ENCODE measurements around the gene SMPD1. TPM values are rescaled to one million over a fixed set of nuclear protein-coding genes. Genes with fewer than 3 reads are reported as not detected.
A peak's percentile ranks its signal among the peaks of the same experiment; 100 is the strongest.

The SMPD1 gene
- polyA plus RNA-seq (2013) = 10.5 TPM

DNA sequence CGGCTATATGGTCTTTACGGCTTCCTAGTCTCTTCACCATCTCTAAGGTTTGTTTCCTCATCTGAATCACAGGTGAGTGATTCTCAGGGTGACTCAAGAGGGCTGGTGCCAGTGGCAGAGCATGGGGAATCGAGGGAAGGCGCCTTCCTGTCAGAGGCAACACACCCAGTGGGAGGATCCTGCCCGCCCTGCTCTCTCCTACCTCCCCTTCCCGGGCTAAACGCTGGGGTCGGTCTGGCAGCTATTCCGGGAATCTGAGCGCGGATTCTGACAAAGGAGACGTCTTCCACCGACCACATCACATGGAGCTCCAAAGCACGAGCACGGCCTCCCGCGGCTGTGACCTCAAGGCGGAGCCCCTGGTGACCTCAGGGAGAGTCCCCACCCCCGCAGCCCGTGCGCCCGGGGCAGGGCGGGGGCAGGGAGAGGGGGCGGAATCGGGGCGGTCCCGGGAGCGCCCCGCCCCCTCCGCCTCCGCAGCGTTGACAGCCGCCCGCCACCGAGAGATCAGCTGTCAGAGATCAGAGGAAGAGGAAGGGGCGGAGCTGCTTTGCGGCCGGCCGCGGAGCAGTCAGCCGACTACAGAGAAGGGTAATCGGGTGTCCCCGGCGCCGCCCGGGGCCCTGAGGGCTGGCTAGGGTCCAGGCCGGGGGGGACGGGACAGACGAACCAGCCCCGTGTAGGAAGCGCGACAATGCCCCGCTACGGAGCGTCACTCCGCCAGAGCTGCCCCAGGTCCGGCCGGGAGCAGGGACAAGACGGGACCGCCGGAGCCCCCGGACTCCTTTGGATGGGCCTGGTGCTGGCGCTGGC is at the start of gene SMPD1:
Gene SMPD1 (plus strand): TSS at position 570 of the 813 bp plus-strand sequence. CDS start 125 bp downstream, at position 695.
- Histone ChIP-seq H3K27ac (ENCODE audit: insufficient read depth in 1 of 2, low read depth in 1 of 2, low read length in 2 of 2, poor library complexity in 1 of 2, severe bottlenecking in 2 of 2) (peak within 1 kb of the TSS; percentile 25 to 76), H3K4me3 (ENCODE audit: control insufficient read depth in 1 of 7, extremely low read depth in 1 of 7, insufficient read depth in 4 of 7, low read depth in 2 of 7, low read length in 6 of 7) (peak within 1 kb of the TSS; percentile 20 to 91 (median 75)), H3K9me3 (ENCODE audit: control extremely low read depth in 1 of 5, control insufficient read depth in 4 of 5, insufficient read depth in 2 of 5, low read depth in 1 of 5, low read length in 4 of 5) (no peaks in the 10 kb centered on the region), H3K4me1 (ENCODE audit: control extremely low read depth in 1 of 4, control insufficient read depth in 4 of 4, insufficient read depth in 4 of 4, low read length in 3 of 4) (peaks cover 5 to 23% (median 17%) of the 10 kb centered on the region in 4 experiments), H3K27me3 (replicated peaks in 2 of 5; ENCODE audit: control insufficient read depth in 4 of 5, insufficient read depth in 5 of 5, low read length in 4 of 5) (no peaks in the 10 kb centered on the region), H3K36me3 (ENCODE audit: control insufficient read depth in 4 of 4, insufficient read depth in 4 of 4, low read length in 3 of 4) (peaks cover 0 to 8% (median 3%) of the 10 kb centered on the region in 4 experiments)
- ChIA-PET CTCF (interaction anchor here (0.8 to 20.9 kb wide), 5 partner anchors 12 to 117 kb away, joined by 3 to 464 read pairs (median 4); partner anchors contain the start of gene HPX), POLR2A (interaction anchor here (0.6 to 2.1 kb wide), 7 partner anchors 13 to 719 kb away, joined by 3 to 5 read pairs (median 3); partner anchors contain the start of gene APBB1)
- peak; percentile 88 to 96 (median 95) for DNase-seq
- under 1% methylated on average over 56 of the region's 63 CpGs for WGBS (ENCODE audit: insufficient coverage)

DNA sequence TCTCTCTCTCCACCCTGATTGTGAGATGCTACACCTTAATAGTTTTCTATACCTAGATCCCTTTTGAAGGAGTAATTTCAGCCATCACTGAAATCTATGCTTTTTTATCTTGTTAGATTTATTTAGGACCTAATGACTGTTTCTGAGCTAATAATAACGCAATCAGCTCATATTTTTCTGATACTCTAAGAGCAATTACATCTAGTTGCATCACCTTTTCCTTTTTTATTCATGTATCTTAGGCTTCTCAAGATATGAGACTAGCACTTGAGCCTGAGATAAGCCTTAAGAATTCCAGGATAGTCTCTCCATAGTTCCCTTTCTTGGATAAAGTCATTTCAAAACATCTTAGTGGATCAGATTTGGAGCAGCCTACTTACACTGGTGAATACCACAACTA is 44.9 kb upstream of the SMPD1 start:
- POLR2A ChIA-PET = interaction anchor here (0.6 kb wide), 1 partner anchor 1970 kb away, joined by 4 read pairs; no protein-coding TSS in a partner anchor
- H3K27ac ChIP-seq (ENCODE audit: insufficient read depth in 1 of 2, low read depth in 1 of 2, low read length in 2 of 2, poor library complexity in 1 of 2, severe bottlenecking in 2 of 2) = no peak overlapping the region
- H3K36me3 ChIP-seq (ENCODE audit: control insufficient read depth in 4 of 4, insufficient read depth in 4 of 4, low read length in 3 of 4) = no peaks in the 10 kb centered on the region
- no peaks in the 10 kb centered on the region for H3K9me3 ChIP-seq (ENCODE audit: control extremely low read depth in 1 of 5, control insufficient read depth in 4 of 5, insufficient read depth in 2 of 5, low read depth in 1 of 5, low read length in 4 of 5)
- H3K4me3 ChIP-seq (ENCODE audit: control insufficient read depth in 1 of 7, extremely low read depth in 1 of 7, insufficient read depth in 4 of 7, low read depth in 2 of 7, low read length in 6 of 7) = no peak overlapping the region
- CTCF ChIA-PET = interaction anchor here (1.4 to 2.5 kb wide), 3 partner anchors 9 to 29 kb away, joined by 3 to 12 read pairs (median 9); no protein-coding TSS in a partner anchor
- WGBS (ENCODE audit: insufficient coverage) = no CpG with 5 or more reads among the region's 1 CpG
- no peak for DNase-seq
- peaks cover 0 to 2% (median 0%) of the 10 kb centered on the region in 5 experiments for H3K27me3 ChIP-seq (replicated peaks in 2 of 5; ENCODE audit: control insufficient read depth in 4 of 5, insufficient read depth in 5 of 5, low read length in 4 of 5)
- no peaks in the 10 kb centered on the region for H3K4me1 ChIP-seq (ENCODE audit: control extremely low read depth in 1 of 4, control insufficient read depth in 4 of 4, insufficient read depth in 4 of 4, low read length in 3 of 4)

DNA sequence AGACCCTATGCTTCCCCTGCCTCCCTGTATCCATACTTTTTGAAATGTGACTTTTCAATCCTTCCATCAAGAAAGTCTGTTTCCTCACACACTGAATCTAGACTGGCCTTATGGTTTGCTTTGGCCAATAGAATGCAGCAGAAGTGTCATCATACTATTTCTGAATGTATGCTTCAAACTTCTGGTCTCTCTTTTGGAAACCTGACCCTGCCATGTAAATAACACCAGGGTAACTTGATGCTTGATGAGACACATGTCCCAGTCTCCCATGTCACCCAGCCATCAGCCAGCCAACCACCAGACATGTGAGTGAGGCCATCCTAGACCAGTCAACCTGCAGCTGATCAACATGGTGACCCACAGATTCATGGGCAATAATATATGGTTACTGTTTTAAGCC is 40.2 kb upstream of the SMPD1 start:
- Histone ChIP-seq H3K9me3 (ENCODE audit: control extremely low read depth in 1 of 5, control insufficient read depth in 4 of 5, insufficient read depth in 2 of 5, low read depth in 1 of 5, low read length in 4 of 5) (no peaks in the 10 kb centered on the region), H3K36me3 (ENCODE audit: control insufficient read depth in 4 of 4, insufficient read depth in 4 of 4, low read length in 3 of 4) (no peaks in the 10 kb centered on the region), H3K4me1 (ENCODE audit: control extremely low read depth in 1 of 4, control insufficient read depth in 4 of 4, insufficient read depth in 4 of 4, low read length in 3 of 4) (no peaks in the 10 kb centered on the region), H3K27ac (ENCODE audit: insufficient read depth in 1 of 2, low read depth in 1 of 2, low read length in 2 of 2, poor library complexity in 1 of 2, severe bottlenecking in 2 of 2) (no peak overlapping the region), H3K27me3 (replicated peaks in 2 of 5; ENCODE audit: control insufficient read depth in 4 of 5, insufficient read depth in 5 of 5, low read length in 4 of 5) (peaks cover 0 to 2% (median 0%) of the 10 kb centered on the region in 5 experiments), H3K4me3 (ENCODE audit: control insufficient read depth in 1 of 7, extremely low read depth in 1 of 7, insufficient read depth in 4 of 7, low read depth in 2 of 7, low read length in 6 of 7) (no peak overlapping the region)
- POLR2A ChIA-PET = no interaction called here
- DNase-seq = no peak
- CTCF ChIA-PET = interaction anchor here (1.5 to 2.8 kb wide), 2 partner anchors 12 to 327 kb away, joined by 8 to 10 read pairs; no protein-coding TSS in a partner anchor

DNA sequence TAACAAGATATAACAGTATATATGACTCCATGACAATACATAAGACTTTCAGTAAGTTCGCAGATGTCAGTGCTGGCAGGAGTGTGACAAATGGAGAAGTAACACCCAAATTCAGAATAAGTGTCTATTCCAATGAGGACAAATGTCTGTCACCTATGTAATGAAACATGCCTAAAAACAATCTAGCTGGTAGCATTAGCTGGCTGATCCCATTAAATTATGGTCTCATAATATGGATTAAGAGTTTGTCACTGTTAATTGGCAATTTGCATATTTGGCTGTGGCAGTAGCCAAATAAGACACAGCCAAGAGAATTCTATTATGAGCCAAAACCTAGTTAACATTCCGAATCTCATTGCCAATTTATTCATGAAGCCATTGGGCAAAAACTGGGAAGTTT is 39.8 kb upstream of the SMPD1 start:
- DNase-seq = no peak
- no peak overlapping the region for H3K4me3 ChIP-seq (ENCODE audit: control insufficient read depth in 1 of 7, extremely low read depth in 1 of 7, insufficient read depth in 4 of 7, low read depth in 2 of 7, low read length in 6 of 7)
- 100% methylated on average over 1 of the region's 2 CpGs for WGBS (ENCODE audit: insufficient coverage)
- no peak overlapping the region for H3K27ac ChIP-seq (ENCODE audit: insufficient read depth in 1 of 2, low read depth in 1 of 2, low read length in 2 of 2, poor library complexity in 1 of 2, severe bottlenecking in 2 of 2)
- H3K36me3 ChIP-seq (ENCODE audit: control insufficient read depth in 4 of 4, insufficient read depth in 4 of 4, low read length in 3 of 4) = no peaks in the 10 kb centered on the region
- H3K4me1 ChIP-seq (ENCODE audit: control extremely low read depth in 1 of 4, control insufficient read depth in 4 of 4, insufficient read depth in 4 of 4, low read length in 3 of 4) = no peaks in the 10 kb centered on the region
- peaks cover 0 to 2% (median 0%) of the 10 kb centered on the region in 5 experiments for H3K27me3 ChIP-seq (replicated peaks in 2 of 5; ENCODE audit: control insufficient read depth in 4 of 5, insufficient read depth in 5 of 5, low read length in 4 of 5)
- no peaks in the 10 kb centered on the region for H3K9me3 ChIP-seq (ENCODE audit: control extremely low read depth in 1 of 5, control insufficient read depth in 4 of 5, insufficient read depth in 2 of 5, low read depth in 1 of 5, low read length in 4 of 5)
- ChIA-PET CTCF (interaction anchor here (1.6 to 2.8 kb wide), 3 partner anchors 10 to 327 kb away, joined by 5 to 10 read pairs (median 5); partner anchors contain the start of gene CAVIN3), POLR2A (no interaction called here)

DNA sequence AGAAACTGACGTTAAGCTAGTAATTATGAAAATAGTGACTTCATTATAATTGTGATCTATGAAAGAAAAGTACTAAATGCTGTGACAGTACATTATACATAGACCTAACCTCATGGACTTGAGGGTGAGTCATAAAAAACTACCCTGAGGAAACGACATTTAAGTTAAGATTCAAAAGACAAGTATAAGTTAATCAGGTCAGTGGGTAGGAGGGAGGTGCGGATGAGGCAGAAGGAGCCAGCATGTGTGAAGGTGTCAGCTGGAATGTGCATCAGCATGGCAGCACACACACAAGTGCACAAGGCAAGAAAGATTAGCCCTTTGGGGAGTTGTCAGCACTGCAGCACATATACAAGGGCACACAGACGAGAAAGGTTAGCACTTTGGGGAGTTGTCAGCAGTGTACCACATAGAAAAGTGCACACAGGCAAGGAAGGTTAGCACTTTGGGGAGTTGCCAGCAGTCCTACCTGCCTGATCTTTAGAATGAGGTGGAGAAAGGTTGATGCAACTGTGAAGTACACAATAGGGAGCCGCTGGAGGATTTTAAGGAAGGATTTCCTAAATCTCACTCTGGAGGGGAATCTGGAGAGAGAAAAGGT is 38.4 kb upstream of the SMPD1 start:
- CTCF ChIA-PET = interaction anchor here (0.8 to 2.8 kb wide), 8 partner anchors 9 to 328 kb away, joined by 3 to 11 read pairs (median 5); partner anchors contain the start of gene CAVIN3
- DNase-seq = no peak
- Histone ChIP-seq H3K4me3 (ENCODE audit: control insufficient read depth in 1 of 7, extremely low read depth in 1 of 7, insufficient read depth in 4 of 7, low read depth in 2 of 7, low read length in 6 of 7) (no peak overlapping the region), H3K9me3 (ENCODE audit: control extremely low read depth in 1 of 5, control insufficient read depth in 4 of 5, insufficient read depth in 2 of 5, low read depth in 1 of 5, low read length in 4 of 5) (no peaks in the 10 kb centered on the region), H3K36me3 (ENCODE audit: control insufficient read depth in 4 of 4, insufficient read depth in 4 of 4, low read length in 3 of 4) (no peaks in the 10 kb centered on the region), H3K27ac (ENCODE audit: insufficient read depth in 1 of 2, low read depth in 1 of 2, low read length in 2 of 2, poor library complexity in 1 of 2, severe bottlenecking in 2 of 2) (no peak overlapping the region), H3K4me1 (ENCODE audit: control extremely low read depth in 1 of 4, control insufficient read depth in 4 of 4, insufficient read depth in 4 of 4, low read length in 3 of 4) (no peaks in the 10 kb centered on the region), H3K27me3 (replicated peaks in 2 of 5; ENCODE audit: control insufficient read depth in 4 of 5, insufficient read depth in 5 of 5, low read length in 4 of 5) (peaks cover 0 to 2% (median 0%) of the 10 kb centered on the region in 5 experiments)
- POLR2A ChIA-PET = no interaction called here
- WGBS (ENCODE audit: insufficient coverage) = 95% methylated on average over 3 of the region's 5 CpGs

DNA sequence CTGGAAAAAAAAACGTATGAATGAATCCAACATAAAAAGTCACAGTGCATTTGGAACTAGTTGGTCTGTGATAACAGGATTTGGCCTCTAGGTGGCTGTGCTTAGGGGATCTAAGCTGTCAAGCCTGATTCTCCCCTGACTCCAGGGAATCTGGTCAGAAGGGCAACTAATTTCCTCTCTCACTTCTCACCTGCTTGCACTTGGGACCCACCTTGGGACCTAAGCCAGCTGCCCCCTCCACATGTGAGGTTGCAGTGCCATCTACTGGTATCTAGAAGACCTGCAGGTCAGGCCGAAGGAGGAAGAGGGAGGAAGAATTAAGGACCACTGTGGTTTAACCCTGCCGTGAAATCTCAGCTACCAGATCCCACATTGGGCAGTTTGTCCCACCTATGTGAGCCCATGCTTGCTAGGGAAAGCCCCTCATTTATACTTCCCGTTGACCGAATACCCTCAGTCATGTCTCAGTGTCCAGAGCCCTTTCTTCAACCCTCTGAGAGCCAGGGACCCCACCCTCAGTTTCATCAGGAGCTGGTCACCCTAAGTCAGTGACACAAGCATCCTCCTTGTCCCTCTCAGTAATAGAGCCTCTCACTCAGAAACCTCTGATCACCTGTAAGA is 36.8 kb upstream of the SMPD1 start:
- POLR2A ChIA-PET = no interaction called here

More for the DNA sequence above, 36.8 kb upstream of the SMPD1 start:
- H3K27me3 ChIP-seq (replicated peaks in 2 of 5; ENCODE audit: control insufficient read depth in 4 of 5, insufficient read depth in 5 of 5, low read length in 4 of 5) = peaks cover 0 to 3% (median 0%) of the 10 kb centered on the region in 5 experiments
- peak; percentile 42 to 61 (median 61) for DNase-seq
- no peak overlapping the region for H3K27ac ChIP-seq (ENCODE audit: insufficient read depth in 1 of 2, low read depth in 1 of 2, low read length in 2 of 2, poor library complexity in 1 of 2, severe bottlenecking in 2 of 2)
- no peak overlapping the region for H3K4me3 ChIP-seq (ENCODE audit: control insufficient read depth in 1 of 7, extremely low read depth in 1 of 7, insufficient read depth in 4 of 7, low read depth in 2 of 7, low read length in 6 of 7)
- H3K9me3 ChIP-seq (ENCODE audit: control extremely low read depth in 1 of 5, control insufficient read depth in 4 of 5, insufficient read depth in 2 of 5, low read depth in 1 of 5, low read length in 4 of 5) = no peaks in the 10 kb centered on the region
- H3K36me3 ChIP-seq (ENCODE audit: control insufficient read depth in 4 of 4, insufficient read depth in 4 of 4, low read length in 3 of 4) = no peaks in the 10 kb centered on the region
- H3K4me1 ChIP-seq (ENCODE audit: control extremely low read depth in 1 of 4, control insufficient read depth in 4 of 4, insufficient read depth in 4 of 4, low read length in 3 of 4) = no peaks in the 10 kb centered on the region
- CTCF ChIA-PET = interaction anchor here (0.7 to 3.6 kb wide), 26 partner anchors 8 to 1146 kb away, joined by 3 to 19 read pairs (median 4); partner anchors contain the start of genes CCKBR and FHIP1B
- WGBS (ENCODE audit: insufficient coverage) = 6% methylated on average over 4 of the region's 5 CpGs
